ENCODE measurements around the gene ZBTB8A. TPM values are rescaled to one million over a fixed set of nuclear protein-coding genes. Genes with fewer than 3 reads are reported as not detected.

Gene ZBTB8A
- total and polyA plus RNA-seq, 7 donors: 1.8 to 10.8 (median 5.6) TPM

GRCh38 chr1:32652244-32652962 lies 113.2 kb downstream of the ZBTB8A start:
- Histone ChIP-seq H3K4me1 (peaks cover 0 to 63% (median 41%) of the 10 kb centered on the region in 4 donors), H3K4me3 (peak overlapping the region in 3 of 4 donors; percentile 70 to 77 (median 71)), H3K9me3 (no peaks in the 10 kb centered on the region), H3K27ac (peak overlapping the region; percentile 94 to 99 (median 97)), H3K36me3 (peaks cover 15 to 52% (median 18%) of the 10 kb centered on the region in 4 donors), H3K27me3 (no peaks in the 10 kb centered on the region)
- no peak for DNase-seq
- no peak for TF ChIP-seq POLR2AphosphoS5 (IDR thresholded peaks at IDR 0.05)
- no peak for TF ChIP-seq EP300 (IDR thresholded peaks at IDR 0.05)
- TF ChIP-seq, protein P1, sequence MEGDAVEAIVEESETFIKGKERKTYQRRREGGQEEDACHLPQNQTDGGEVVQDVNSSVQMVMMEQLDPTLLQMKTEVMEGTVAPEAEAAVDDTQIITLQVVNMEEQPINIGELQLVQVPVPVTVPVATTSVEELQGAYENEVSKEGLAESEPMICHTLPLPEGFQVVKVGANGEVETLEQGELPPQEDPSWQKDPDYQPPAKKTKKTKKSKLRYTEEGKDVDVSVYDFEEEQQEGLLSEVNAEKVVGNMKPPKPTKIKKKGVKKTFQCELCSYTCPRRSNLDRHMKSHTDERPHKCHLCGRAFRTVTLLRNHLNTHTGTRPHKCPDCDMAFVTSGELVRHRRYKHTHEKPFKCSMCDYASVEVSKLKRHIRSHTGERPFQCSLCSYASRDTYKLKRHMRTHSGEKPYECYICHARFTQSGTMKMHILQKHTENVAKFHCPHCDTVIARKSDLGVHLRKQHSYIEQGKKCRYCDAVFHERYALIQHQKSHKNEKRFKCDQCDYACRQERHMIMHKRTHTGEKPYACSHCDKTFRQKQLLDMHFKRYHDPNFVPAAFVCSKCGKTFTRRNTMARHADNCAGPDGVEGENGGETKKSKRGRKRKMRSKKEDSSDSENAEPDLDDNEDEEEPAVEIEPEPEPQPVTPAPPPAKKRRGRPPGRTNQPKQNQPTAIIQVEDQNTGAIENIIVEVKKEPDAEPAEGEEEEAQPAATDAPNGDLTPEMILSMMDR (IDR thresholded peaks at IDR 0.05): no peak
- no peak for TF ChIP-seq POLR2A (IDR thresholded peaks at IDR 0.05)
- WGBS, 2 donors: 88 to 89% methylated on average over 16 of the region's 16 CpGs
- intact Hi-C loops (cut with DNase I): loop anchor here (5.0 kb wide), 2 partner anchors 50 to 155 kb away; partner anchors contain the start of gene SYNC

Small RNA genes within 50 kb of the gene (small RNA-seq; reads per million reads assigned to genes)
- gene RF00019: 0 reads per million in 3 donors

Other genes starting within 250 kb of the ZBTB8A start
- 10 to 100 TPM; 47.1 to 68.0 (median 55.6) TPM for gene HDAC1, start 247.3 kb upstream of the ZBTB8A start, total RNA-seq
- gene HDAC1, start 247.3 kb upstream of the ZBTB8A start, polyA plus RNA-seq: 100 to 1,000 TPM; 163 to 215 (median 180) TPM
- gene MARCKSL1, start 203.2 kb upstream of the ZBTB8A start, total RNA-seq: 1 to 10 TPM; 4.1 to 9.7 (median 6.6) TPM
- gene MARCKSL1, start 203.2 kb upstream of the ZBTB8A start, polyA plus RNA-seq: 100 to 1,000 TPM; 120 to 158 (median 141) TPM
- gene FAM229A, start 176.9 kb upstream of the ZBTB8A start, total RNA-seq: 10 to 100 TPM in 1 of 4 donors, 1 to 10 TPM in 3; 3.5 to 13.8 (median 5.6) TPM
- 1 to 10 TPM in 2 of 3 donors, under 1 TPM in 1; 0.60 to 7.5 (median 1.2) TPM for gene FAM229A, start 176.9 kb upstream of the ZBTB8A start, polyA plus RNA-seq
- gene TSSK3, start 176.9 kb upstream of the ZBTB8A start, total RNA-seq: 1 to 10 TPM in 3 of 4 donors, not detected in 1; 1.5 to 2.2 (median 2.1) TPM
- gene TSSK3, start 176.9 kb upstream of the ZBTB8A start, polyA plus RNA-seq: 1 to 10 TPM in 1 of 3 donors, not detected in 2; 1.1 TPM
- gene BSDC1, start 145.0 kb upstream of the ZBTB8A start, total RNA-seq: 10 to 100 TPM; 52.8 to 76.7 (median 62.1) TPM
- gene BSDC1, start 145.0 kb upstream of the ZBTB8A start, polyA plus RNA-seq: 10 to 100 TPM; 46.2 to 52.0 (median 50.7) TPM
- under 1 TPM in 3 of 4 donors, not detected in 1; under 0.01 TPM for gene ZBTB8B, start 74.4 kb upstream of the ZBTB8A start, total RNA-seq
- gene ZBTB8B, start 74.4 kb upstream of the ZBTB8A start, polyA plus RNA-seq: under 1 TPM in 1 of 3 donors, not detected in 2; 0.01 TPM
- 10 to 100 TPM; 19.9 to 40.3 (median 36.8) TPM for gene ZBTB8OS, start 111.1 kb downstream of the ZBTB8A start, total RNA-seq
- gene ZBTB8OS, start 111.1 kb downstream of the ZBTB8A start, polyA plus RNA-seq: 10 to 100 TPM; 51.9 to 97.3 (median 89.5) TPM
- 100 to 1,000 TPM in 3 of 4 donors, 10 to 100 TPM in 1; 91.8 to 118 (median 108) TPM for gene RBBP4, start 111.8 kb downstream of the ZBTB8A start, total RNA-seq
- gene RBBP4, start 111.8 kb downstream of the ZBTB8A start, polyA plus RNA-seq: 10 to 100 TPM; 54.1 to 81.1 (median 59.9) TPM
- gene SYNC, start 163.3 kb downstream of the ZBTB8A start, total RNA-seq: 10 to 100 TPM; 22.5 to 87.5 (median 33.8) TPM
- 10 to 100 TPM in 1 of 3 donors, 1 to 10 TPM in 2; 6.9 to 12.7 (median 9.6) TPM for gene SYNC, start 163.3 kb downstream of the ZBTB8A start, polyA plus RNA-seq